Activated CD4-positive, alpha-beta T cell treated with anti-CD3 and anti-CD28 coated beads, Interleukin-2, Interleukin-6, amounts not matched to agents 100 ng/mL and 50 ng/mL, durations not matched to agents 16 hours and 8 hours (primary cell): Measurements from ENCODE around the gene SLC38A9.
A peak's percentile ranks its signal among the peaks of the same experiment; 100 is the strongest.

Experiments
- DNase-seq: peaks from one replicate; pipeline ENCODE4 v3.0.0-alpha.2; 2020

SLC38A9 gene

DNA sequence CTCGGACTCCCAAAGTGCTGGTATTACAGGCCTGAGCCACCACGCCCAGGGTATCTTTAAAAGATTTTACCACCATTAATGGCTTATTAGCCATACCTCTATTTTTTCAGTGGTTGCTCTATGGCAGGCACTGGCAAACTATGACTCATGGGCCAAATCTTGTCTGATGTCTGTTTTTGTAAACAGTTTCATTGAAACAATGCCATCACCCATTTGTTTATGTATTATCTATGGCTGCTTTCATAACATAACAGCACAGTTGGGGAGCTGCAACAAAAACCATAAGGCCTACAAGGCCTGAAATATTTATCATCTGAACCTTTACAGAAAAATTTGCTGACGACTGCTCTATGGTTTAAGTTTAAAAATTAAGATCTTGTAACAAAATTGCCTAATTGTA, 66.8 kb downstream of the SLC38A9 start:
- no peak for DNase-seq

- no peak for DNase-seq
These were observed 73.7 kb downstream of the SLC38A9 start for GRCh38 chr5:55638455-55638854.

- no peak for DNase-seq
These were observed 74.1 kb downstream of the SLC38A9 start for GRCh38 chr5:55638051-55638450.

GRCh38 chr5:55636683-55637082, 75.4 kb downstream of the SLC38A9 start:
- DNase-seq = no peak

DNA sequence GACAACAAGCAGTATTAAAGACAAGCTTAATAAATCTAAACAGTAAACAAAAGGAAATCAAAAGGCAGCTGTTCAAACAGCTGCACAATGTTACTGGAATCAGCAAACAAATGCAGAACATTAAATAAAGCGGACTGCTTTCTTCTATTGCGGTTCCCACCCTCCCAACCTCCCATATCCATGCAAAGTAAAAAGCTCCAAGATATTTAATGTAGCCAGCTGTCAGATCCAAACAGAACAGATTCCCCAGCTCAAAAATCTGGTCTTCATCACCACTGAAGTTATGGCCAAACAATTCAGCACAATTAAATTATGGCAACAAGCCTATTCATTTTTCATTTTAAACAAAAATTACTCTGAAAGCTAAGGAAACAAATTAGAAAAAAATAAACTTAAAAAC, 75.9 kb downstream of the SLC38A9 start:
- DNase-seq = no peak

DNA sequence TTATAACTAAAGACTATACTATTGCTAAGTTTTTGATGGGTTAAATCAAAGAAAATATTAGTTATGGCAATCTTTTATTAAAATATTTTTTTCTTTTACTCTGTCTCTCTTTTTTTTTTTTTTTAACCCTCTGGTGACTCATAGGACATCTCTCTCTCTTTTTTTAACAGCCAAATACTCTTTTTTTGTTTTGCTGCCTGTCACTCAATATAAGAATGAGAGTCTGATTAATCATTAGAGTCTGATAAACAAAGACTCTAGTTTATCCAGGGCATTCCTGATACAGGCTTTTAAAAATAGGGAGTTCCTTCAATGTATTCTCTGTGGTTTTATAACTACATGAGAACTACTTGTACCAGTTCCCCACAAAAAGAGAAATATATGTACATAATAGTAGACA, 77.3 kb downstream of the SLC38A9 start:
- no peak for DNase-seq

- no peak for DNase-seq
These were observed 77.8 kb downstream of the SLC38A9 start for GRCh38 chr5:55634209-55634805.

- DNase-seq = peak; percentile 6
These were observed 78.4 kb downstream of the SLC38A9 start for GRCh38 chr5:55633574-55634208.

- DNase-seq = no peak
These were observed 82.3 kb downstream of the SLC38A9 start for GRCh38 chr5:55629815-55630214.

DNA sequence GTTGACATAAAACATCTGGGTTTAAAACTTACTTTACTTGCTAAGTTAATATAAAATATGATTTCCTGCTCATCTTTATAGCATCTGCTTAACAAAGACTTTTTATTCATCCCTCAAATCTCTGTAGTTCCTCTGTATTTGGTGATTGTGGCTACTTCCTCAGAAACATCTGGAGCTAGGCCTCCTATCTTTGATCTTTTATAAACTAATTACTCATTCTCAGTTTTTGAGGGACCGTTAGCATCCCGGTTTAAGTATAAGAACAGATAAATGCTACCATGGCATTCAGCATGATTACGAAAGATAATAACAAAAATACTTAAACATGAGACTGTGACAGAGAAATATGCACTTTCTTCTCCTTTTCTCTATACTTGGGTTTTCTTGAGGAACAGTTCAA, 85.3 kb downstream of the SLC38A9 start:
- DNase-seq = no peak

GRCh38 chr5:55625913-55626312, 86.2 kb downstream of the SLC38A9 start:
- no peak for DNase-seq

DNA sequence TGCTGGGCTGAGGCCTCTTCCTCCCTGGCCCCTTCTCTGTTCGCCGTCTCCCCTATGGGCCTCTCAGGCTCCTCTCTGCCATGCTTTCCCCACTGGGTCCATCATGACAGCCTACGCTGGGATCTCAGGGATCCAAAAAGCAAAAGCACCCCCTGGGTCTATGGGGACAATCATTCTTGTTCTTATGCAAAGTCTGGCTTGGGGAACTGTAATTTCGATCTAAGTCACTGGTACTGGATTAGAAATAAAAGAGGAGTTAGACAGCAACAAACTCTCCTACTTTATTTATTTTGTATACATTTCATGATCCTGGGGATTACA, 86.6 kb downstream of the SLC38A9 start:
- DNase-seq = no peak

DNA sequence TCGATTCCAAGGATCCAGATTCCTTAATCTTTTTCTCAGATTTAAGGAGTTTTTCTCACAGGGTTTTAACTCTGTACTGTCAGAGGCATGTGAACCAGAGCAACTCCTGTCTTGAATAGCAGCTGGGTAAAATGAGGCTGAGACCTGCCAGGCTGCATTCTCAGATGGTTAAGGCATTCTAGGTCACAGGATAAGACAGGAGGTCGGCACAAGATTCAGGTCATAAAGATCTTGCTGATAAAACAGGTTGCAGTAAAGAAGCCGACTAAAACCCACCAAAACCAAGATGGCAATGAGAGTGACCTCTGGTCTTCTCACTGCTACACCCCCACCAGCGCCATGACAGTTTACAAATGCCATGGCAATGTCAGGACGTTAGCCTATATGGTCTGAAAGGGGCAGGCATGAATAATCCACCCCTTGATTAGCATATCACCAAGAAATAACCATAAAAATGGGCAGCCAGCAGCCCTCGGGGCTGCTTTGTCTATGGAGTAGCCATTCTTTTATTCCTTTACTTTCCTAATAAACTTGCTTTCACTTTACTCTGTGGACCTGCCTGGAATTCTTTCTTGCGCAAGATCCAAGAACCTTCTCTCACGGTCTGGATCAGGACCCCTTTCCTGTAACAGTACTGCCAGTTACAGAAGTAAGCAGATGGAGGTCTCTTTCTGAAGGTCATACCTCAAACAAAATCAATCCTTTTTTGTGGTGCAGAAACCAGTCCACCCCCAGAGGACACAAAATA, 87.1 kb downstream of the SLC38A9 start:
- no peak for DNase-seq

- no peak for DNase-seq
These were observed 88.3 kb downstream of the SLC38A9 start for GRCh38 chr5:55623789-55624188.

DNA sequence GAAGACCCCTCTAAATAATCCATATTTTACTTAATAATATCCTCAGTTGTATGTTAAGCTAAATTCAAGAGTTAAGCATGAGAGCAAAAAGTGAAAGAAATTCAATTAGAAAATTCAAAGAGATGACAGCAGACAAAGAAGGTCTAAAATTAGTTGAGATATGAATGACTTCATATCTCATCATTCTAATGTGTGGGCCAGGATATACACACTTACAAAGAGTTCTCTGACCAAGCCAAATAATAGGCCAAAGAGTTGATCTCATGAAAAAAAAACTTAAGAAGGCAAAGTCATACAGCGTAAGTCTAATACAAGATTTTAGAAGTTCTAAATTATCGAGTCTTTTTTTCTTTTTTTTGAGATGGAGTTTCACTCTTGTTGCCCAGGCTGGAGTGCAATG, 89.7 kb downstream of the SLC38A9 start:
- DNase-seq = no peak

DNA sequence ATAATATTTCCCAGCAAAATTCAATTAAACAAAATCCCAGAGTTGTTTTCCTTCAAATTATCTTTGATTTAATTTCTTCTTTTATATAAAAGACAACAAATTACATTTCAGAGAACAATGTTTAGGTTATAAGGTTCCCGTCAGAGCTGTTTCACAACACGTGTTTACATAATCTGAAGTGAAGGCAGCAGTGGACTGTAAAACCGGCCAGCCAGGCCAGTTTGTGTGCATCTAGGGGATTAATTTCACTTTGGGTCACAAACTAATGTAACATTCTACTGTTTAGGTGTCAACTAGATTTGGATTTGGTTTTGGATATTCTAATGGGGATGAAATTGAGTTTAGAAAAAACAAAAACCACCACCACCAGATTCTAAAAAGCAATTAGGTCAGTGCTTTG, 90.9 kb downstream of the SLC38A9 start:
- DNase-seq = no peak

GRCh38 chr5:55620766-55621160, 91.4 kb downstream of the SLC38A9 start:
- no peak for DNase-seq

- DNase-seq = no peak
These were observed 91.9 kb downstream of the SLC38A9 start for GRCh38 chr5:55620009-55620765.

- no peak for DNase-seq
These were observed 93.8 kb downstream of the SLC38A9 start for GRCh38 chr5:55618318-55618717.

- no peak for DNase-seq
These were observed 98.8 kb downstream of the SLC38A9 start for GRCh38 chr5:55613112-55613868.

- DNase-seq = no peak
These were observed 101.6 kb downstream of the SLC38A9 start for GRCh38 chr5:55610542-55610941.

- peak; percentile 13 for DNase-seq
These were observed 102.7 kb downstream of the SLC38A9 start for GRCh38 chr5:55609413-55609812.
